Caco-2 (cell line): ENCODE data around the gene NAALADL2. TPM values are rescaled to one million over a fixed set of nuclear protein-coding genes. Genes with fewer than 3 reads are reported as not detected.

Source experiments
- BruUV-seq: library from RNA; stranded (reverse); fragments of 400-500 nt; replicated peaks from 2 replicates; lab custom pipeline; 2021; lab: Mats Ljungman, UMichigan
- CTCF ChIA-PET: fragments of 300-600 bp; sonication (Branson Sonifier 250); formaldehyde crosslinking; loops from one replicate; lab custom pipeline; 2022; ENCODE audit warnings: antibody characterized with exemption; lab: Charles Lee
- POLR2A ChIA-PET: fragments of 300-600 bp; sonication (Branson Sonifier 250); formaldehyde crosslinking; loops from one replicate; lab custom pipeline; 2022; ENCODE audit warnings: antibody characterized with exemption; lab: Charles Lee
- DNase-seq, 2 experiments: peaks; one replicate each; pipeline versions ENCODE4 v3.0.0 to v3.0.0-alpha.2; 2020 to 2022
- H3K27me3 ChIP-seq: replicated peaks from 2 replicates; pipeline ENCODE4 v1.6.0; 2011; ENCODE audit warnings: low read length; ENCODE audit not compliant: control insufficient read depth, insufficient read depth
- H3K36me3 ChIP-seq: 2 replicates; pipeline ENCODE4 v1.5.1; 2011; ENCODE audit warnings: low read length; ENCODE audit not compliant: control insufficient read depth, insufficient read depth
- H3K4me1 ChIP-seq: fragments of 250-450 bp; sonication (Bioruptor Pico); 2 replicates; pipeline ENCODE4 v1.5.1; 2020; ENCODE audit warnings: mild to moderate bottlenecking
- H3K4me3 ChIP-seq: 2 replicates; pipeline ENCODE4 v1.5.1; 2011; ENCODE audit warnings: low read depth, mild to moderate bottlenecking, control low read depth, low read length
- H3K9me3 ChIP-seq: fragments of 250-450 bp; sonication (Bioruptor Pico); 2 replicates; pipeline ENCODE4 v1.5.1; 2020; ENCODE audit warnings: mild to moderate bottlenecking, moderate library complexity
- H3K27ac Mint-ChIP-seq: one replicate; pipeline ENCODE4 v1.8.0; 2022; ENCODE audit warnings: mixed read lengths; ENCODE audit not compliant: unreplicated experiment
- H3K27me3 Mint-ChIP-seq: one replicate; pipeline ENCODE4 v1.8.0; 2022; ENCODE audit warnings: mixed read lengths; ENCODE audit not compliant: insufficient read depth, unreplicated experiment
- H3K36me3 Mint-ChIP-seq: one replicate; pipeline ENCODE4 v1.8.0; 2022; ENCODE audit warnings: mild to moderate bottlenecking, mixed read lengths; ENCODE audit not compliant: insufficient read depth, unreplicated experiment
- H3K4me1 Mint-ChIP-seq: one replicate; pipeline ENCODE4 v1.8.0; 2022; ENCODE audit warnings: low read depth, mixed read lengths; ENCODE audit not compliant: unreplicated experiment
- H3K4me3 Mint-ChIP-seq: one replicate; pipeline ENCODE4 v1.8.0; 2022; ENCODE audit warnings: mild to moderate bottlenecking, moderate library complexity, mixed read lengths; ENCODE audit not compliant: unreplicated experiment
- H3K9me3 Mint-ChIP-seq: one replicate; pipeline ENCODE4 v1.8.0; 2022; ENCODE audit warnings: mixed read lengths; ENCODE audit not compliant: unreplicated experiment
- intact Hi-C: fragments of 100-400 bp; cut with micrococcal nuclease; formaldehyde crosslinking; loops from one replicate; pipeline ENCODE4 v1.10.0; 2022; ENCODE audit not compliant: unreplicated experiment
- total RNA-seq: library from RNA; stranded (reverse); gene quantifications from 2 replicates; pipeline ENCODE4 v1.2.3, GENCODE V29; 2022
- TF ChIP-seq, protein P1 (sequence below), 2 experiments: fragments of 200-600 bp in 1 of 2; IDR thresholded peaks; 1 replicate in 1 of 2; 2 replicates in 1 of 2; pipeline versions ENCODE4 v1.5.1 to v1.8.0; 2011 to 2022; ENCODE audit warnings: antibody characterized with exemption in 1 of 2, control low read depth in 1 of 2, inconsistent platforms in 1 of 2, low read depth in 1 of 2, low read length in 1 of 2, mild to moderate bottlenecking in 1 of 2, moderate library complexity in 1 of 2; ENCODE audit not compliant: insufficient read depth in 1 of 2, severe bottlenecking in 1 of 2, unreplicated experiment in 1 of 2

NAALADL2 gene
- total RNA-seq, 1 experiment from 2014 or later: 4.4 TPM

- no peak overlapping the region for H3K4me3 ChIP-seq
- BruUV-seq: no TSS peak
- no peak overlapping the region for H3K27ac Mint-ChIP-seq
- CTCF ChIA-PET: no interaction called here
- H3K36me3 ChIP-seq: no peaks in the 10 kb centered on the region
- DNase-seq: no peak
- no peaks in the 10 kb centered on the region for H3K9me3 ChIP-seq
- H3K9me3 Mint-ChIP-seq: no peaks in the 10 kb centered on the region
- no peaks in the 10 kb centered on the region for H3K4me1 ChIP-seq
- no peaks in the 10 kb centered on the region for H3K4me1 Mint-ChIP-seq
- H3K27me3 ChIP-seq: no peaks in the 10 kb centered on the region
- POLR2A ChIA-PET: no interaction called here
- TF ChIP-seq, protein P1, sequence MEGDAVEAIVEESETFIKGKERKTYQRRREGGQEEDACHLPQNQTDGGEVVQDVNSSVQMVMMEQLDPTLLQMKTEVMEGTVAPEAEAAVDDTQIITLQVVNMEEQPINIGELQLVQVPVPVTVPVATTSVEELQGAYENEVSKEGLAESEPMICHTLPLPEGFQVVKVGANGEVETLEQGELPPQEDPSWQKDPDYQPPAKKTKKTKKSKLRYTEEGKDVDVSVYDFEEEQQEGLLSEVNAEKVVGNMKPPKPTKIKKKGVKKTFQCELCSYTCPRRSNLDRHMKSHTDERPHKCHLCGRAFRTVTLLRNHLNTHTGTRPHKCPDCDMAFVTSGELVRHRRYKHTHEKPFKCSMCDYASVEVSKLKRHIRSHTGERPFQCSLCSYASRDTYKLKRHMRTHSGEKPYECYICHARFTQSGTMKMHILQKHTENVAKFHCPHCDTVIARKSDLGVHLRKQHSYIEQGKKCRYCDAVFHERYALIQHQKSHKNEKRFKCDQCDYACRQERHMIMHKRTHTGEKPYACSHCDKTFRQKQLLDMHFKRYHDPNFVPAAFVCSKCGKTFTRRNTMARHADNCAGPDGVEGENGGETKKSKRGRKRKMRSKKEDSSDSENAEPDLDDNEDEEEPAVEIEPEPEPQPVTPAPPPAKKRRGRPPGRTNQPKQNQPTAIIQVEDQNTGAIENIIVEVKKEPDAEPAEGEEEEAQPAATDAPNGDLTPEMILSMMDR (IDR thresholded peaks at IDR 0.05; ENCODE audit: insufficient read depth in 1 of 2, low read depth in 1 of 2, low read length in 1 of 2, severe bottlenecking in 1 of 2, unreplicated experiment in 1 of 2): no peak
- H3K27me3 Mint-ChIP-seq: no peaks in the 10 kb centered on the region
- intact Hi-C loops: no loop called here
- H3K4me3 Mint-ChIP-seq: no peak overlapping the region
- H3K36me3 Mint-ChIP-seq: no peaks in the 10 kb centered on the region
These were observed 524.7 kb downstream of the NAALADL2 start for GRCh38 chr3:175383813-175384212.

DNA sequence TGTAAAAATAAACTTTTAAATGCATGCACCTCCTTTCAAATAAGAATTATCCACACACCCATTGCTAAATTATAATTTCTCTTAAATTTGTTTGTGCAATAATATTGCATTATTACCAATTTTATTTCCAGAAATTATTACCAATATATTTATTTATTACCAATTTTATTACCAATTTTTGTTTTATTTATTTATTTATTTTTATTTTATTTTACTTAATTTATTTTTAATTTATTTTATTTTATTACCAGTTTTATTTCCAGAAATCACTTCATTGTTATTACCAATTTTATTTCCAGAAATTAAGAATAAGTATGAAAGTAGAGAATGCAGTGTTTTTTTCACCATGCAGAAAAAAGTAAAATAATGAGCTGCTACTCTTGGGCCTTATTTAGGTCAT lies 525.4 kb downstream of the NAALADL2 start:
- H3K36me3 Mint-ChIP-seq: no peaks in the 10 kb centered on the region
- Histone ChIP-seq H3K36me3 (no peaks in the 10 kb centered on the region), H3K4me1 (no peaks in the 10 kb centered on the region), H3K27me3 (no peaks in the 10 kb centered on the region), H3K4me3 (no peak overlapping the region), H3K9me3 (no peaks in the 10 kb centered on the region)
- no peak overlapping the region for H3K27ac Mint-ChIP-seq
- ChIA-PET CTCF (no interaction called here), POLR2A (no interaction called here)
- no peaks in the 10 kb centered on the region for H3K9me3 Mint-ChIP-seq
- no peak overlapping the region for H3K4me3 Mint-ChIP-seq
- no peaks in the 10 kb centered on the region for H3K4me1 Mint-ChIP-seq
- TF ChIP-seq, protein P1 (IDR thresholded peaks at IDR 0.05; ENCODE audit: insufficient read depth in 1 of 2, low read depth in 1 of 2, low read length in 1 of 2, severe bottlenecking in 1 of 2, unreplicated experiment in 1 of 2): no peak
- no TSS peak for BruUV-seq
- intact Hi-C loops: no loop called here
- DNase-seq: no peak
- H3K27me3 Mint-ChIP-seq: no peaks in the 10 kb centered on the region

DNA sequence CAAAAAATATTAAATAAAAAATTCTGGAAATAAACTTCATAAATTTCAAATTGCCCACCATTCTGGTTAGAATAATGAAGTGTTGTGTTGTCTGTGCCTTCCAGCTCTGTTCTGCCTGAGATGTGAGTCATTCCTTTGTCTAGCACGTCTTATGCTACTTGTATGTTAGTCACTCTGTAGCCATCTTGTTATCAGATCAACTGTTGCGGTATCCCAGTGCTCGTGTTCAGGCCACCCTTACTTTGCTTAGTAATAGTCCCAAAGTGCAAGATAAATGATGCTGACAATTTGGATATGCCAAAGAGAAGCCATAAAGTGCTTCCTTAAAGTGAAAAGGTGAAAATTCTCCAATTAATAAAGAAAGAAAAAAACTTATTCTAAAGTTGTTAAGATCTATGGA lies 527.5 kb downstream of the NAALADL2 start:
- H3K27ac Mint-ChIP-seq: no peak overlapping the region
- no peaks in the 10 kb centered on the region for H3K36me3 Mint-ChIP-seq
- ChIA-PET CTCF (no interaction called here), POLR2A (no interaction called here)
- no peak for DNase-seq
- no peaks in the 10 kb centered on the region for H3K4me1 Mint-ChIP-seq
- H3K27me3 Mint-ChIP-seq: no peaks in the 10 kb centered on the region
- Histone ChIP-seq H3K4me1 (no peaks in the 10 kb centered on the region), H3K4me3 (no peak overlapping the region), H3K27me3 (no peaks in the 10 kb centered on the region), H3K36me3 (no peaks in the 10 kb centered on the region), H3K9me3 (no peaks in the 10 kb centered on the region)
- H3K9me3 Mint-ChIP-seq: no peaks in the 10 kb centered on the region
- H3K4me3 Mint-ChIP-seq: no peak overlapping the region
- no TSS peak for BruUV-seq
- TF ChIP-seq, protein P1 (IDR thresholded peaks at IDR 0.05; ENCODE audit: insufficient read depth in 1 of 2, low read depth in 1 of 2, low read length in 1 of 2, severe bottlenecking in 1 of 2, unreplicated experiment in 1 of 2): no peak
- intact Hi-C loops: no loop called here
